Rectal smooth muscle tissue (tissue), 1 donor: ENCODE data around the gene HOXB1.
"Not testable (repeated sequence)": the region's sequence is repeated elsewhere in the genome, so short reads cannot be mapped to it uniquely, and the experiment has no call there.

Experiments
- H3K27ac ChIP-seq: one replicate; pipeline ENCODE4 v1.7.0; 2013; ENCODE audit warnings: low read depth, low read length, inconsistent platforms
- H3K27me3 ChIP-seq: one replicate; pipeline ENCODE4 v1.7.0; 2013; ENCODE audit warnings: low read length; ENCODE audit not compliant: control insufficient read depth, insufficient read depth
- H3K36me3 ChIP-seq: one replicate; pipeline ENCODE4 v1.7.0; 2013; ENCODE audit warnings: low read length; ENCODE audit not compliant: control insufficient read depth, insufficient read depth
- H3K4me1 ChIP-seq: one replicate; pipeline ENCODE4 v1.7.0; 2013; ENCODE audit warnings: low read length; ENCODE audit not compliant: control insufficient read depth, insufficient read depth
- H3K4me3 ChIP-seq: one replicate; pipeline ENCODE4 v1.7.0; 2013; ENCODE audit warnings: low read length
- H3K9ac ChIP-seq: one replicate; pipeline ENCODE4 v1.7.0; 2013; ENCODE audit warnings: low read length

Gene HOXB1

DNA sequence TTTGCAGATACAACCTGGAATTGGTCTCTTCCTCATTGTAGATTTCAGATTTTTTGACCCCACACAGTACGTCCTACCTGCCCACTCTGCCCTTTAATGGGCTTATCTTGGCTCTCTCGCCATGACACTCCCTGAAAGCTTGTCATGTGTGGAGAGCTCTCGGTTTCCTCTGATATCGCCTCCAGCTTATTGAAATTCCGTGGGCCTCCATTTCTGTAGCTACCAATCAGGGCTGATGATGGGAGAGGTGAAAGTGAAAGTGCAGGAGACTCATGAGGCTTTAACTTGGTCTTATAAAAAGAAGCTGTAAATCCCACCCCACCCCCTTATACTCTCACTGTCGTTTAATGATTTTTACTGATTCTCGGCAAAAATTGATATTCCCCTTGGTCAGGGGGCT, 17.7 kb downstream of the HOXB1 start:
- no peak overlapping the region for H3K27ac ChIP-seq
- no peaks in the 10 kb centered on the region for H3K4me1 ChIP-seq
- H3K27me3 ChIP-seq, result no peaks in the 10 kb centered on the region
- H3K36me3 ChIP-seq, result no peaks in the 10 kb centered on the region
- H3K4me3 ChIP-seq, result no peak overlapping the region
- no peak overlapping the region for H3K9ac ChIP-seq

- Histone ChIP-seq H3K36me3 (no peaks in the 10 kb centered on the region), H3K4me1 (no peaks in the 10 kb centered on the region), H3K27me3 (no peaks in the 10 kb centered on the region), H3K27ac (no peak overlapping the region), H3K9ac (no peak overlapping the region), H3K4me3 (no peak overlapping the region)
Measured at GRCh38 chr17:48510761-48511604, 19.8 kb downstream of the HOXB1 start.

- no peaks in the 10 kb centered on the region for H3K36me3 ChIP-seq
- no peaks in the 10 kb centered on the region for H3K4me1 ChIP-seq
- no peak overlapping the region for H3K4me3 ChIP-seq
- no peaks in the 10 kb centered on the region for H3K27me3 ChIP-seq
- H3K27ac ChIP-seq, result no peak overlapping the region
- H3K9ac ChIP-seq, result no peak overlapping the region
Measured at GRCh38 chr17:48510381-48510760, 20.4 kb downstream of the HOXB1 start.

- not testable (repeated sequence) for H3K9ac ChIP-seq, H3K4me1 ChIP-seq, H3K27me3 ChIP-seq, H3K27ac ChIP-seq, H3K4me3 ChIP-seq, H3K36me3 ChIP-seq
Measured at GRCh38 chr17:48509708-48510107, 21.1 kb downstream of the HOXB1 start.

- Histone ChIP-seq H3K4me1 (peaks cover 7% of the 10 kb centered on the region), H3K27ac (no peak overlapping the region), H3K27me3 (no peaks in the 10 kb centered on the region), H3K4me3 (no peak overlapping the region), H3K9ac (no peak overlapping the region), H3K36me3 (no peaks in the 10 kb centered on the region)
Measured at GRCh38 chr17:48506246-48506645, 24.6 kb downstream of the HOXB1 start.

GRCh38 chr17:48505788-48506187, 25.0 kb downstream of the HOXB1 start:
- Histone ChIP-seq H3K27me3 (no peaks in the 10 kb centered on the region), H3K27ac (peak overlapping the region; percentile 33), H3K4me3 (no peak overlapping the region), H3K4me1 (peaks cover 11% of the 10 kb centered on the region), H3K9ac (no peak overlapping the region), H3K36me3 (no peaks in the 10 kb centered on the region)

DNA sequence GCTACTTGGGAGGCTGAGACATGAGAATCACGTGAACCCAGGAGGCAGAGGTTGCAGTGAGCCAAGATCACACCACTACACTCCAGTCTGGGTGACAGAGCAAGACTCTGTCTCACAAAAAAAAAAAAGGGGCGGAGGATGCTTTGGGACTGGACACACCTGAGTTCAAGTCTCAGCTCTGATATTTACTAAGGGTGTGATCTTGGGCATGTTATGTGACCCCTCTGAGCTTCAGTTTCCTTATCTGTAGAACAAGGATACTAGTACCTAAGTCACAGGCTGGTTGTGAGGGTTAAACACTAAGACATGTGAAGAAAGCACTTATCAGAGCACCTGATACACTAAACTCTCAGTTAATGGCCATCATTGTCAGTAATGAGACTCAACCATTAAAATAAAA, 25.9 kb downstream of the HOXB1 start:
- Histone ChIP-seq H3K4me3 (no peak overlapping the region), H3K27me3 (no peaks in the 10 kb centered on the region), H3K27ac (no peak overlapping the region), H3K36me3 (no peaks in the 10 kb centered on the region), H3K4me1 (peaks cover 17% of the 10 kb centered on the region), H3K9ac (no peak overlapping the region)

- H3K36me3 ChIP-seq, result no peaks in the 10 kb centered on the region
- H3K4me1 ChIP-seq, result peaks cover 17% of the 10 kb centered on the region
- no peak overlapping the region for H3K4me3 ChIP-seq
- peak overlapping the region; percentile 63 for H3K27ac ChIP-seq
- no peak overlapping the region for H3K9ac ChIP-seq
- H3K27me3 ChIP-seq, result no peaks in the 10 kb centered on the region
Measured at GRCh38 chr17:48503747-48504146, 27.1 kb downstream of the HOXB1 start.

DNA sequence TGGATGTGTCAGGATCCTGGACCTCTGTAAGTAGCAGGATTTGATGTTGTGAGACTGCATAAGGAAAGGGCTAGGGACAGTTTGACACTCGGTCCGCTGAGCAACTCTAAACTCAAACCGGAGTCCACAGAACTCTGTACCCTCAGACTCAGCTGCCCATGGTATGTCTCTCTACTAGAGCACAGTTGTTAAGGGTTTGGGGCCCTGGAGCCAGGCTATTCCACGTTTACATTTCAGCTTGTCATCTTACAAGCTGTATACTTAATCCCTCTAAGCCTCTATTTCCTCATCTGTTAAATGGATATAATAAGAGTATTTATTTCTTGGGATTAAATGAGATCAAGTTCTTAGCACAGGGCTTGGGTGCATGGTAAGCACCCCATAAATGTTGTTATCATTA, 27.9 kb downstream of the HOXB1 start:
- H3K9ac ChIP-seq, result no peak overlapping the region
- no peaks in the 10 kb centered on the region for H3K27me3 ChIP-seq
- no peaks in the 10 kb centered on the region for H3K36me3 ChIP-seq
- H3K4me1 ChIP-seq, result peaks cover 20% of the 10 kb centered on the region
- no peak overlapping the region for H3K27ac ChIP-seq
- H3K4me3 ChIP-seq, result no peak overlapping the region

- no peak overlapping the region for H3K27ac ChIP-seq
- H3K4me3 ChIP-seq, result no peak overlapping the region
- H3K27me3 ChIP-seq, result no peaks in the 10 kb centered on the region
- H3K36me3 ChIP-seq, result no peaks in the 10 kb centered on the region
- H3K9ac ChIP-seq, result no peak overlapping the region
- H3K4me1 ChIP-seq, result peaks cover 20% of the 10 kb centered on the region
Measured at GRCh38 chr17:48502312-48502711, 28.5 kb downstream of the HOXB1 start.

DNA sequence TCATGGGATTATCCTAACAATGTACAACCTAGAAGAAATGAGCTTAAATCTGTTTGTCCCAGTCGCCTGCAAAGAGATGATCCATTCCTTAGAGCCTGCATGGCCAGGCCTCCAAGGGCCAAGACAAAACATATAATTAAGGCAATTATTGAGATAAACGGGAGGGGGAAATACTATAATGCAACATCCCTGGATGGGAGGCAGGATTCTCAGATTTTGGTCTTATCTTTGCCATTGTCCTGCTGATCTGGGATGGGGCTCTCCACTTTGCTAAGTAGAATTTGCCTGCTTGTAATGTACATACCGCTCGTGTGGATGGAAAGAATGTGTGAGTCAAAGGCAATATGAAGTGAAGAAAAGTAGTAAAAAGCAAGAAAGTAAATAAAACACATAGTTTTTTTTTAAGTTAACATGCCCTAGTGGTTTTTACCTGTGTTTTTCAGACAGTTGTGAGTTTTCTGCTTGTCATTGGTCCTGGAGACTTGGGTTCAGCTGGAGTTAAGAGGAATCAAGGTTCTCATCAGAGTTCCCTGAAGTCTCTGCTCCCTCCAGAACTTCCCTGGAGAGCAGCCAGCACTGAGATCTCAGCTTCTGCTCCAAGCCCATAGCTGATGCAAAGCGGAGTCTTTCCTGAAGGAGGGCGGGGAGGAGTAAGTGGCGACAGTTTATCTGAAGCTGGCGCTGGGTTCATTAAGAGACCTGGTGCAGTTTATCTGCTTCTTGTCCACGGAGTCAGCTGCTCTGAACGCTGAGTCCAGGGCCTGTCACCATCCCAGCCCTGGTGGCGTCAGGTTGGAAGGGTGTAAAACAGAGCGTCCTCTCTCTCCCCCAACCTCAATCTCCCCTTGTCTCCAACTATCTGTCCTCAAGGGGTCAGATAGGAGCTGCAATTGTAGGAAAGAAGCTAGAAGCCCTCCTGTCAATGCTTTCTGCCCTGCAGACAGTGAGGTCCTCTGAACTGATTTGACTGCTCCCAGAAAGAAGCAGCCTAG, 30.1 kb downstream of the HOXB1 start:
- Histone ChIP-seq H3K27ac (peak overlapping the region; percentile 51), H3K4me3 (no peak overlapping the region), H3K27me3 (no peaks in the 10 kb centered on the region), H3K36me3 (no peaks in the 10 kb centered on the region), H3K4me1 (peaks cover 20% of the 10 kb centered on the region), H3K9ac (no peak overlapping the region)

DNA sequence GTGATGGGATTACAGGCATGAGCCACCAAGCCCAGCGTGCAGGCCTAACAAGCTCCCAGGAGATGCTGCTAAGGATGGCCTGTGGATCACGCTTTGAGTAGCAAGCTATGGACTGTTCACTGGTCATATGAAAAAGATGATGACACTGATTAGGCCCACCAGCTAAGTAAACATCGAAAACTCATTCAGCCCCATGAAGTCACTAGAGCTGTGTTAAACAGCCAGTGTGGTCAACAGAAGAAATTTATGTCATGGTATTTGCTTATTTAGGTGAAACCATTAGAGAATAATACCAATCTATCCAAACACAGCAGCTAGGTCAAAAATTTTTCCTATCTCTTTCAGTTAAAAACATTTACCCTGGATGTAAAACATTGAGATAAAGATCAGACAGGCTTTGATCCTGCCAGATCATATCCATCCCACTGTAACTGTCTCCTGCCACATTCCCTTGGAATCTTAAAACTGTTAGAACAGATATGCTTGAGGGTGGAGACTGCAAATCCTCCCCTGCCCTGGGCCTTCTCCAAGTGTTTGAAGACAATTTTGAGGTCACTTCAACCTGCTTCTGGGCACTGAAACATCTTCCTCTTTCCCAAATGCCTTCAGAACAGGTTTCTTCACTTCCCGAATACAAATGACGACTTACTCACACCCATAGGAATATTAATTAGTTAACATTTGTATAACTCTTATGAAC, 30.9 kb downstream of the HOXB1 start:
- peaks cover 20% of the 10 kb centered on the region for H3K4me1 ChIP-seq
- no peaks in the 10 kb centered on the region for H3K27me3 ChIP-seq
- no peak overlapping the region for H3K9ac ChIP-seq
- peak overlapping the region; percentile 51 for H3K27ac ChIP-seq
- H3K4me3 ChIP-seq, result no peak overlapping the region
- H3K36me3 ChIP-seq, result no peaks in the 10 kb centered on the region
